Stimulated activated CD8-positive, alpha-beta memory T cell treated with anti-CD3 and anti-CD28 coated beads, Interleukin-12 subunit alpha, Interleukin-12 subunit beta, amount 100 ng/mL, for 24 hours (primary cell): ENCODE measurements around the gene MRTFA.

Source experiments
- DNase-seq: peaks from one replicate; pipeline ENCODE4 v3.0.0-alpha.2; 2020; ENCODE audit errors: extremely low read depth

MRTFA gene

DNA sequence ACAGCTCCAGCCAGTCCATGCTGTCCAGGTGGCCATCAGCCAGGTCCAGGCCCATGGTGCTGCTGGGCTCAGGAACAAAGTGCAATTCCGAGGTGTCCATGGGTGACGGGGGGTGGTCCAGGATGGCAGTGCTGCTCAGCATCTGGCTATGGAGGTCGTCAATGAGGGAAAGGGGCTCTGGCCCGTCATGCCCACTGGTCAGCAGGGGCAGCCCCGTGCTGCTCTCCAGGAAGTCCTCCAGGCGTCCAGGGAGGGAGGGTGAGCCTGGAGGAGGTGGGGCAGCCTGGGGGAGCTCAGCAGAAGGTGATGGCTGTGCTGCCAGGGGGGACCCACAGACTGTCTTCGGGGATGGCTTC, 225.0 kb downstream of the MRTFA start:
- no peak for DNase-seq

GRCh38 chr22:40410731-40411505, 225.6 kb downstream of the MRTFA start:
- DNase-seq = no peak

- no peak for DNase-seq
These were observed 226.2 kb downstream of the MRTFA start for GRCh38 chr22:40410272-40410671.

- DNase-seq = no peak
These were observed 226.9 kb downstream of the MRTFA start for GRCh38 chr22:40409613-40410113.

DNA sequence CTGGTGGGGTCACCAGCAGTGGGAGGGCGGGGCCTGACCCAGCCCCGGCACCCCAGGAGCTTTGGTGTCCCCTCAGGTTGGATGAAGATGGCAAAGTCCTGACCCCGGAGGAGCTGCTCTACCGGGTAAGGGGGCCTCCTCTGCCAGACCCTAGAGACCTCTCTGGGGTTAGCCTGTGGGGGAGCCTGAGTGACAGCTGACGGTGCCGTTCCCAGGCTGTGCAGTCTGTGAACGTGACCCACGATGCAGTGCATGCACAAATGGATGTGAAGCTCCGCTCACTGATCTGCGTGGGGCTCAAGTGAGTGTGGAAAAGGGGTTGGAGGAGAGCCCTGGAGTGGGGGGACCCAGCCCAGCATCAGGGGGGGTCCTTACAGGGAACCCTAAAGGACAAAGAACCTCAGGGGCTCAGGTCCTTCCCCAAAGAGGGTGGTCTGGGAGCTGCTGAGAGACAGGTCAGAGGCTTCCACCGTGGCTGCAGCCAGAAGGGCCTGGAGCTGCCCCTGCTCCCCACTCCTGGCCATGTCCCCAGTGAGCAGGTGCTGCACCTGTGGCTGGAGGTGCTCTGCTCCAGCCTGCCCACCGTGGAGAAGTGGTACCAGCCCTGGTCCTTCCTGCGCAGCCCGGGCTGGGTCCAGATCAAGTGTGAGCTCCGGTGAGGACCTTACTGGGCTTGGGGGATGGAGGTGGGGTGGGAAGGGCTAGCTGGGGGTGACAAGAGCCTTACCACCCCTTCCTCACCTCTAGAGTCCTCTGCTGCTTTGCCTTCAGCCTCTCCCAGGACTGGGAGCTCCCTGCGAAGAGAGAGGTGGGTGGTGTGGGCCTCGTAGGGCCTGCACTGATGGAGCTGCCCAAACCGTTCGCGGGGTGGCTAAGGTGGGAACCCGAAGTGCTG, 227.6 kb downstream of the MRTFA start:
- DNase-seq = no peak

DNA sequence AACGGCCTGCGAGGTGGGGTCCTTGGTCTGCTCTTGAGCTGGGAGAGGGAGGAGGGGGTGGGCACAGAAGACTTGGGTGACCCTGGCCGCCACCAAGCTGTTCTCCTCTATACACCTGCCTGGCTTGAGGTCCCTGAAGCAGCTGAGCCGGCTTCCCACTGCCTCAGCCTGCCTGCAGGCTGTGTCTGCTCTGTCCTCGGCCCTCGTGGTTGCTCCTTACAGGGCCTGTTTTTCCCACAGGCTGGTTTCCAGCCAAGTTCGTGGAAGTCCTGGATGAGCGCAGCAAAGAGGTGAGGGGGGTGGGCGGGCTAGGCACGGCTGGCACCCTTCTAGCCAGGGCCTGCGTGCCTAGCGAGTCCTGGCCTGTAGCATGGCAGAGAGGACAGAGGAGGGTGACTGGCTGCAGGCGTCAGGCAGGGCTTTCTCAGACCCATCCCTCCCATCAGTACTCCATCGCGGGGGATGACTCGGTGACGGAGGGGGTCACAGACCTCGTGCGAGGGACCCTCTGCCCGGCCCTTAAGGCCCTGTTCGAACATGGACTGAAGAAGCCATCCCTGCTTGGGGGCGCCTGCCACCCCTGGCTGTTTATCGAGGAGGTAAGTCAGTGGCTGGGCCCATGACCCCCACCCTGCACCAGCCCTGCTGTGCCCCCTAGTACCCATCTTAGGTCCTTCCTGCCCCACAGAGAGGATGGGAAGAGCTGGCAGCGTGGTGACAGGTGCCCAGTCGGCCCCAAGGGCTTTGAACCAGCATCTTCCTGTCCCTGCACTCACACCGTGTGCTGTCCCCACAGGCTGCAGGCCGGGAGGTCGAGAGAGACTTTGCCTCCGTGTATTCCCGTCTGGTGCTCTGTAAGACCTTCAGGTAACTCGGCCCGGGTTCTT, 228.4 kb downstream of the MRTFA start:
- DNase-seq = no peak

DNA sequence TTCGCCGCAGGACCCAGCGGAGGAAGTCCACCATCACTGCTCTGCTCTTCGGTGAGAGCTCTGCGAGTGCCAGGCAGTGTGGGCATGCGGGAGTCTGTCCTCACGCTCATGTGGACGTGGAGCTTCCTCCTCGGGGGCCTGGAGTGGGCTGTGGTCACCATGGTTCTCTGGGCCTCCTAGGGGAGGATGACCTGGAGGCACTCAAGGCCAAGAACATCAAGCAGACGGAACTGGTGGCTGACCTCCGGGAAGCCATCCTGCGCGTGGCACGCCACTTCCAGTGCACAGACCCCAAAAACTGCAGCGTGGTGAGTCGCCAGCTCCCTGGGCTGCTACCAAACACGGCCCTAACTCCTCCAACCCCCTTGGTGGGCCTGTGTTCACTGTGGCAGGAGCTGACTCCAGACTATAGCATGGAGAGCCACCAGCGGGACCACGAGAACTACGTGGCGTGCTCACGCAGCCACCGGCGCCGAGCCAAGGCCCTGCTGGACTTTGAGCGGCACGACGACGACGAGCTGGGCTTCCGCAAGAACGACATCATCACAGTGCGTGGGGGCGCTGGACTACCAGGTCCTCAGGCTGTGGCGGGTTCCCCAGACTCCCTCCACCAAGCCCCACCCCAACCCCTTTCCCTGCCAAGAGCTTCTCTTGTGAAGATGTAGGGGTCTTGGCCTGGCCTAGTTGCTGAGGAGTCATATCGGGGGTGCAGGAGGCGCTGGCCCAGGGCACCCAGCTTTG, 229.3 kb downstream of the MRTFA start:
- DNase-seq = no peak

GRCh38 chr22:40406063-40406890, 230.2 kb downstream of the MRTFA start:
- no peak for DNase-seq

DNA sequence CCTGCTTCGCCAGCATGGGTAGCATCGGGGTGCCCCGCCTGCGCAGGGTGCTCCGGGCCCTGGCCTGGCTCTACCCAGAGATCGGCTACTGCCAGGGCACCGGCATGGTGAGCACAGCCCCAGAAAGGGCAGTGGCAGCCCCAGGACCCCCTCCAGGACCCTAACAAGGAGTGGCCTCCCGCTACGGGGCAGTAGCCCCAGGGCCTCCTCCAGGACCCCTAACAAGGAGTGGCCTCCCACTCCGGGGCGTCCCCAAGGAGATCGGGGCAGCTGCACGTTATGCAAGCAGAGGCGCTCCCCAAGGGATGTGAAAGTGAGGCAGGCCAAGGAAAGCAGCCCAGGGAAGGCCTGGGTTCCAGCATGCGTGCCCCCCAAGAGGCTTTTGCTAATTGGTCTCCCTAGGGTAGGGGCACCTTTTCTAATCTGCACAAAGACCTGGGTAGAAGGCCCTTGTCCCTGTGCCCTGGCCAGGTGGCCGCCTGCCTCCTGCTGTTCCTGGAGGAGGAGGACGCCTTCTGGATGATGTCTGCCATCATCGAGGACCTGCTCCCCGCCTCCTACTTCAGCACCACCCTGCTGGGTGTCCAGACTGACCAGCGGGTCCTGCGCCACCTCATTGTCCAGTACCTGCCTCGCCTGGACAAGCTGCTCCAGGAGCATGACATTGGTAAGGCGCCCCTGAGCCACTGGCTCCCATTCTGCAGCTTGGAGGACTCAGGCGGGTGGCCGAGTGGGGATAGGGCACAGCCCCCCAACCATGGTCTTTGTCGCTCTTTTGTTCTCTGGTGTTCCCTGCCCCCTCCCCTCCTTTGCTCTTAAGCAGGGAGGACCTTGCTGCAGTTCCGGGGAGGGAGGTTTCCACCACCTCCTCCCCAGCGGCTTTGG, 231.1 kb downstream of the MRTFA start:
- no peak for DNase-seq

DNA sequence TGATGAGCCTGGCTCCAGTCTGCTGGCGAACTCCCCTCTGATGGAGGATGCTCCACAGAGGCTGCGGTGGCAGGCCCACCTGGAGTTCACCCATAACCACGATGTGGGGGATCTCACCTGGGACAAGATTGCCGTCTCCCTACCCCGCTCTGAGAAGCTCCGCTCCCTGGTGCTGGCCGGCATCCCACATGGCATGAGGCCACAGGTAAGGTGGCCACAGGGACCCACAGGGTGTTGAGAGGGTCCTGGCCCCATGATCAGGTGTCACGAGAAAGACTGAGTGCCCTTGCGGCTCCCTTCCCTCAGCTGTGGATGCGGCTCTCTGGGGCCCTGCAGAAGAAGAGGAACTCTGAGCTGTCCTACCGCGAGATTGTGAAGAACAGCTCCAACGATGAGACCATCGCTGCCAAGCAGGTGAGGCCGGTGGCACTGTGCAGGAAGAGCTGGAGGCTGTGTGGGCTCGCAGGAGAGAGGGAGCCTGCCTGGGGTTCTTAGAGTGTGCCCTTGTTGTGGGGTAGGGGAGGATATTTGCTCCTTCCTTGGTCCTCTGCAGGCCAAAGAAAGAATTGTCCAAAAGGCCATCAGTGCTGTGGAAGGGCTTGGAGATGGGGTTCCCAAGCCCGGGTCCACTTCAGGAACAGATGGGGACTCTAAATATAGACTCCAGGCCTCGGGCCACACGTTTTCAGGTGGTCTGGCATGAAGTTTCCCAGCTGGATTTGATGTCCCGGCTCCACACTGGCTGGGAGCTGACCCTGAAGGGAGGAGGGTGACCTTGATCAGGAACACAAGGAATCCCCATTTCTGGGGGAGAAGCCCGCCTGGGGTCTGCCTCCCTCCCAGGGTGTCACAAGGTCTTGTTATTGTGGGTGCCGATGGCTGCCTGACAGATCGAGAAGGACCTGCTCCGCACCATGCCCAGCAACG, 232.0 kb downstream of the MRTFA start:
- DNase-seq = no peak

DNA sequence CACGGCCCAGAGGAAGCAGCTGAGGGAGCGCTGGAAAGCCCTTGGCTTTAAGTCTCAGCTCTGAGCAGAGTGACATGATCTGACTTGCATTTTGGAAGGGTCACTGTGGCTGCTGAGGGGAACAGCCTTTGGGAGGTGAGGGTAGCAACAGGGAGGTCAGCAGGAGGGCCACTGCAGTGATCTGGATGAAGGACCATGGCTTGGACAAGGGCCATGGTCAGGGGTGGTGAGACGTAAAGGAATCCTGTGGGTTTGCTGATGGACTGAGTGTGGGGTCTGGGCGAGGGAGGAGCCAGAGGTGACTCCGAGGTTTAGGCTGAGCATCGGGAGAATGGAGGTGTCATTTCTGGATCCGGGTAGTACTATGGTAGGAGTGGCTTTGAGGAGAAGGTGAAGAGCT, 232.9 kb downstream of the MRTFA start:
- DNase-seq = no peak

- DNase-seq = no peak
These were observed 233.4 kb downstream of the MRTFA start for GRCh38 chr22:40403141-40403540.

- DNase-seq = no peak
These were observed 234.5 kb downstream of the MRTFA start for GRCh38 chr22:40401981-40402406.

- DNase-seq = peak; percentile 22
These were observed 235.0 kb downstream of the MRTFA start for GRCh38 chr22:40401532-40401931.

- no peak for DNase-seq
These were observed 236.4 kb downstream of the MRTFA start for GRCh38 chr22:40400159-40400558.

DNA sequence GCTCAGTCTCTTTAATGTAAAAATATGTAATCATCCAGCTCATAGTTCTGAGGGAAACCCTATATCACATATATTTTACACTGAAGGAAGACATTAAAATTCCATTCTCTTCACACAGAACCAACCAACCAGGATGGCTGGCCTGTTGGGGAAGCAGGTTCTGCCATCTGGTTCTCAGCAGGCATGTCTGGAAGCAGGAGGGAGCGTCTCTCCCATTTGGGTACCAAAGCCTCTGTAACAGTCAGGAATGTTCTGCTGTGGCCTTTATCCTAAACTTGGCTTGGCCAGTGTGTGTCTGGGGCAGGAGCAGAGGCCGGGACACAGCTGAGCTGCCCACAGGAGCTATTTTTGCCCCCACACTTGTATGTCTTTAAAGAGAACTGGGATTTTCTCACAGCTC, 236.9 kb downstream of the MRTFA start:
- DNase-seq = no peak

- no peak for DNase-seq
These were observed 239.1 kb downstream of the MRTFA start for GRCh38 chr22:40397396-40397795.

DNA sequence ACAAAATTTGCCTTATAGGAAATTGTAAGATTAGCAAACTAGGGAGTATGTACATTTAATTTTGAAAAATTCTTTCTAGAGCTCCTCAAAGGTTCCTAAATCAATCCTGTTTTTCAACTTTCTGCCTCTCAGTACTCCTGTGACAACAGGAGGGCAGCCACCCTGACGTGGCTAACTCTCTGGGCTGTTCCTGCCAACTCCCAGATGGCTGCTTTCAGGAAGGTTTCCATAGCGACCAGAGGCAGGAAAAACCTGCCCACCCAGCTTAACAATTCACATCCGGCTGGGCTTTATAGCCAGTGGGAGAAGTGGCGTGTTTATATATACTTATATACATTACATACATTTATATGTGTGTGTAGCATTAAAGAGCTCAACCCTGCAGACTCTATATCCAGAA, 239.6 kb downstream of the MRTFA start:
- DNase-seq = no peak
